Endothelial cell of umbilical vein (primary cell): ENCODE data around the gene MEIG1. TPM values are rescaled to one million over a fixed set of nuclear protein-coding genes. Genes with fewer than 3 reads are reported as not detected.

Experiments
- BruUV-seq: library from RNA; stranded (reverse); fragments of 400-500 nt; replicated peaks from 2 replicates; lab custom pipeline; 2021; lab: Mats Ljungman, UMichigan
- CTCF ChIA-PET: fragments of 300-600, 350-600 bp; sonication (Branson Sonifier 250); formaldehyde crosslinking; loops from one replicate; lab custom pipeline; 2021; ENCODE audit warnings: antibody characterized with exemption, inconsistent platforms; lab: Charles Lee
- POLR2A ChIA-PET: fragments of 300-600, 350-600 bp; sonication (Branson Sonifier 250); formaldehyde crosslinking; loops from one replicate; lab custom pipeline; 2021; ENCODE audit warnings: antibody characterized with exemption, inconsistent platforms; lab: Charles Lee
- DNase-seq: peaks from one replicate; pipeline ENCODE4 v3.0.0-alpha.2; 2011; ENCODE audit warnings: low read depth, low spot score
- FAIRE-seq: peaks from 2 replicates; lab custom pipeline; 2011; peaks lifted over from hg19 to GRCh38; lab: Jason Lieb, UNC
- H2AFZ ChIP-seq: 2 replicates; pipeline ENCODE4 v1.6.0; 2012; ENCODE audit warnings: low read depth, low read length, control low read depth, inconsistent platforms
- H3K27ac ChIP-seq: 2 replicates; pipeline ENCODE4 v1.5.1; 2011; ENCODE audit warnings: low read depth, mild to moderate bottlenecking, control low read depth, low read length, moderate library complexity; ENCODE audit not compliant: insufficient read depth
- H3K27me3 ChIP-seq, 2 experiments: 2 replicates each; pipeline versions ENCODE4 v1.6.0 to v1.6.1; 2011; ENCODE audit warnings: low read length in 2 of 2, mixed read lengths in 1 of 2; ENCODE audit not compliant: control insufficient read depth in 2 of 2, insufficient read depth in 2 of 2
- H3K36me3 ChIP-seq, 2 experiments: 2 replicates in 1 of 2; 3 replicates in 1 of 2; pipeline ENCODE4 v1.5.1; 2011; ENCODE audit warnings: low read length in 2 of 2, mild to moderate bottlenecking in 1 of 2, moderate library complexity in 1 of 2; ENCODE audit not compliant: control insufficient read depth in 2 of 2, insufficient read depth in 2 of 2; ENCODE audit errors: extremely low read depth in 1 of 2
- H3K4me1 ChIP-seq: 3 replicates; pipeline ENCODE4 v1.5.1; 2011; ENCODE audit warnings: mild to moderate bottlenecking, low read length; ENCODE audit not compliant: control insufficient read depth, insufficient read depth; ENCODE audit errors: extremely low read depth
- H3K4me2 ChIP-seq: 2 replicates; pipeline ENCODE4 v1.6.1; 2011; ENCODE audit warnings: low read length, control low read depth, mixed read lengths; ENCODE audit not compliant: insufficient read depth
- H3K4me3 ChIP-seq, 3 experiments: fragments of 200-600 bp in 1 of 3; sonication (generic), shearing (Covaris generic) in 1 of 3; replicated peaks in 1 of 3; 2 replicates each; pipeline ENCODE4 v1.5.1; 2011 to 2016; ENCODE audit warnings: control low read depth in 3 of 3, low read length in 3 of 3, mild to moderate bottlenecking in 2 of 3, inconsistent platforms in 1 of 3, low read depth in 1 of 3, moderate library complexity in 1 of 3; ENCODE audit not compliant: insufficient read depth in 1 of 3
- H3K79me2 ChIP-seq: 2 replicates; pipeline ENCODE4 v1.6.0; 2012; ENCODE audit warnings: low read length, inconsistent platforms; ENCODE audit not compliant: control insufficient read depth, insufficient read depth
- H3K9ac ChIP-seq: replicated peaks from 2 replicates; pipeline ENCODE3; 2011; ENCODE audit warnings: low read length, control low read depth; ENCODE audit not compliant: insufficient read depth; ENCODE audit errors: extremely low read depth
- H3K9me1 ChIP-seq: replicated peaks from 3 replicates; pipeline ENCODE4 v1.6.0; 2011; ENCODE audit warnings: mild to moderate bottlenecking, low read length; ENCODE audit not compliant: control insufficient read depth, insufficient read depth; ENCODE audit errors: extremely low read depth
- H3K9me3 ChIP-seq: replicated peaks from 2 replicates; pipeline ENCODE4 v1.5.1; 2012; ENCODE audit warnings: low read length, inconsistent platforms; ENCODE audit not compliant: control insufficient read depth, insufficient read depth
- H4K20me1 ChIP-seq: replicated peaks from 2 replicates; pipeline ENCODE3; 2011; ENCODE audit warnings: mild to moderate bottlenecking, low read length; ENCODE audit not compliant: control insufficient read depth, insufficient read depth; ENCODE audit errors: extremely low read depth
- EZH2 ChIP-seq: IDR thresholded peaks from 2 replicates; pipeline ENCODE4 v1.6.1; 2012; ENCODE audit warnings: borderline replicate concordance, low read depth, mild to moderate bottlenecking, moderate library complexity, low read length, inconsistent platforms; ENCODE audit not compliant: severe bottlenecking
- FOS ChIP-seq: IDR thresholded peaks from 2 replicates; pipeline ENCODE4 v1.6.1; 2011; ENCODE audit warnings: mild to moderate bottlenecking, low read length, moderate library complexity, borderline replicate concordance; ENCODE audit not compliant: insufficient read depth
- JUN ChIP-seq: IDR thresholded peaks from 2 replicates; pipeline ENCODE4 v1.6.1; 2011; ENCODE audit warnings: borderline replicate concordance, low read depth; ENCODE audit not compliant: insufficient read length, insufficient read depth
- MYC ChIP-seq: IDR thresholded peaks from one replicate; pipeline ENCODE4 v1.6.1; 2011; ENCODE audit warnings: mild to moderate bottlenecking, low read depth, low read length
- POLR2A ChIP-seq: IDR thresholded peaks from 2 replicates; pipeline ENCODE4 v1.6.1; 2012; ENCODE audit warnings: low read depth, mild to moderate bottlenecking, control low read depth, low read length
- POLR2AphosphoS5 ChIP-seq: IDR thresholded peaks from 2 replicates; pipeline ENCODE4 v1.6.1; 2012; ENCODE audit warnings: low read depth, mild to moderate bottlenecking, control low read depth, low read length, moderate library complexity; ENCODE audit not compliant: insufficient read depth
- dilution Hi-C: fragments of 300-500 bp; cut with MboI; formaldehyde crosslinking; loops from one replicate; pipeline ENCODE4 v1.15.0; 2019; ENCODE audit warnings: low sequenced_read_pairs; ENCODE audit not compliant: extremely low pct_ligation_motif_present
- intact Hi-C: fragments of 100-400 bp; cut with micrococcal nuclease; formaldehyde crosslinking; loops from one replicate; pipeline ENCODE4 v1.10.0; 2022
- polyA plus RNA-seq, 4 experiments: library from polyadenylated mRNA; depleted of rRNA in 3 of 4; stranded (reverse) in 3 of 4; unstranded in 1 of 4; fragments of >200 nt; gene quantifications; 2 replicates each; pipeline versions ENCODE4 v1.2.1 to v1.2.3, GENCODE V29; 2011 to 2012; ENCODE audit warnings: missing spikeins in 1 of 4
- total RNA-seq: library from RNA; stranded (reverse); gene quantifications from 2 replicates; pipeline ENCODE4 v1.2.3, GENCODE V29; 2021
- TF ChIP-seq, protein P1 (sequence below), 2 donors: IDR thresholded peaks; 1 replicate in 1 of 2; 2 replicates in 1 of 2; pipeline ENCODE4 v1.5.1; 2011; ENCODE audit warnings: low read length in 2 of 2, mild to moderate bottlenecking in 2 of 2, moderate library complexity in 2 of 2, control low read depth in 1 of 2, inconsistent platforms in 1 of 2, low read depth in 1 of 2; ENCODE audit not compliant: insufficient read depth in 1 of 2; ENCODE audit errors: extremely low read depth in 1 of 2

The MEIG1 gene
- total and polyA plus RNA-seq, 2 donors (not counting 3 experiments of a cell fraction or from before 2014, with no cell fraction given): 0.23 TPM; not detected in 1

DNA sequence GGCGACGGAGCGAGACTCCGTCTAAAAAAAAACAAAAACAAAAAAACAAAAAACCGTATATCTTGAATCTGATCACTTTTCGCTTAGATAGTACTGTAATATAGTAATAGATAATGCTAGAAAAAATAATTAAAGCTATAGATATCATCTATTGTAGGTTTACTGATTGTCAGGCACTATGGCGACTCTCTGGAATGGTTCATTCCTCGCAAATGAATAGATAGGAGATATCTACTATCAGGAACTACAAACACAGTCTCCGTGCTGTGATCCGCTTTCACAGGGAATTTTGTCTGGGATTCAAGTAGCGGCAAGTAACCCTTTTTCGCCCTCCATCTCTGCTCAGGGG is 342 bp upstream of the MEIG1 start:
- POLR2A ChIA-PET: interaction anchor here (0.9 kb wide), 1 partner anchor 44 kb away, joined by 3 read pairs; no protein-coding TSS in a partner anchor
- Histone ChIP-seq H3K36me3 (no peaks in the 10 kb centered on the region), H3K4me2 (peak overlapping the region; percentile 88), H3K79me2 (no peaks in the 10 kb centered on the region), H2AFZ (peak overlapping the region; percentile 100), H3K9me3 (no peaks in the 10 kb centered on the region), H3K4me1 (peaks cover 12% of the 10 kb centered on the region), H3K4me3 (peak overlapping the region; percentile 85 to 89 (median 86)), H3K27me3 (no peaks in the 10 kb centered on the region), H3K9ac (peak overlapping the region; percentile 91), H3K9me1 (no peaks in the 10 kb centered on the region), H4K20me1 (no peaks in the 10 kb centered on the region), H3K27ac (no peak overlapping the region)
- peak; percentile 15 for FAIRE-seq
- intact Hi-C loops: loop anchor here (1.0 to 10.0 kb wide), 4 partner anchors 80 to 354 kb away; partner anchors contain the start of gene SUV39H2
- dilution Hi-C loops: no loop called here
- TSS peak; percentile 51 for BruUV-seq
- DNase-seq: no peak
- CTCF ChIA-PET: interaction anchor here (0.8 kb wide), 1 partner anchor 13 kb away, joined by 6 read pairs; no protein-coding TSS in a partner anchor
- TF ChIP-seq POLR2AphosphoS5: no peak
- TF ChIP-seq MYC: no peak
- TF ChIP-seq POLR2A: no peak
- no peak for TF ChIP-seq EZH2
- TF ChIP-seq FOS: no peak
- no peak for TF ChIP-seq JUN
- TF ChIP-seq, protein P1, sequence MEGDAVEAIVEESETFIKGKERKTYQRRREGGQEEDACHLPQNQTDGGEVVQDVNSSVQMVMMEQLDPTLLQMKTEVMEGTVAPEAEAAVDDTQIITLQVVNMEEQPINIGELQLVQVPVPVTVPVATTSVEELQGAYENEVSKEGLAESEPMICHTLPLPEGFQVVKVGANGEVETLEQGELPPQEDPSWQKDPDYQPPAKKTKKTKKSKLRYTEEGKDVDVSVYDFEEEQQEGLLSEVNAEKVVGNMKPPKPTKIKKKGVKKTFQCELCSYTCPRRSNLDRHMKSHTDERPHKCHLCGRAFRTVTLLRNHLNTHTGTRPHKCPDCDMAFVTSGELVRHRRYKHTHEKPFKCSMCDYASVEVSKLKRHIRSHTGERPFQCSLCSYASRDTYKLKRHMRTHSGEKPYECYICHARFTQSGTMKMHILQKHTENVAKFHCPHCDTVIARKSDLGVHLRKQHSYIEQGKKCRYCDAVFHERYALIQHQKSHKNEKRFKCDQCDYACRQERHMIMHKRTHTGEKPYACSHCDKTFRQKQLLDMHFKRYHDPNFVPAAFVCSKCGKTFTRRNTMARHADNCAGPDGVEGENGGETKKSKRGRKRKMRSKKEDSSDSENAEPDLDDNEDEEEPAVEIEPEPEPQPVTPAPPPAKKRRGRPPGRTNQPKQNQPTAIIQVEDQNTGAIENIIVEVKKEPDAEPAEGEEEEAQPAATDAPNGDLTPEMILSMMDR (IDR thresholded peaks at IDR 0.05; ENCODE audit: extremely low read depth in 1 of 2, insufficient read depth in 1 of 2, low read depth in 1 of 2, low read length in 2 of 2): no peak
